GM19455 (cell line): ENCODE results near the gene HK1.
"Not testable (repeated sequence)": the region's sequence is repeated elsewhere in the genome, so short reads cannot be mapped to it uniquely, and the experiment has no call there.

Source experiments
- ATAC-seq: cut with Tn5 transposase; IDR thresholded peaks from one replicate; pipeline ENCODE4 v1.9.1; 2021; ENCODE audit not compliant: unreplicated experiment

HK1 gene

DNA sequence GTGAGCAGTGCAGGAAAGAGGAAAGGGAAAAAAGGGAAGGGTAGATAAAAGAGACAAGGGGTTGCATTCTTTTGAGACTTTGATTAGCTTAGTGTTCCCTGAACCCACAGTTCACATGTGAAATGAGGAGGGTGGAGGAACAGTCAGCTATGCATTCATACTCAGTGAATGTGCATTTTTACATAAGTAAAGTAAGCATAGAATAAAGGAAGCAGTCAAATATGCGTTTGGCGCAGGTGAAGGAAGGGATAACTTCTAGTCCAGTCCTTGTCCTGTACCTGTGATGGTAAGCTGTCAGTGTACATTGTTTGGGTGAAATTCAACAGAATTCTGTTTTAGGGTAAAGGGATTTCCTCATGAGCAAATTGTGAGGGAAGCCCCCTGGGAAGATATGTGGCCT lies 28.1 kb downstream of the HK1 start:
- no peak for ATAC-seq

- ATAC-seq = no peak
These were observed 29.1 kb downstream of the HK1 start for GRCh38 chr10:69307434-69307833.

DNA sequence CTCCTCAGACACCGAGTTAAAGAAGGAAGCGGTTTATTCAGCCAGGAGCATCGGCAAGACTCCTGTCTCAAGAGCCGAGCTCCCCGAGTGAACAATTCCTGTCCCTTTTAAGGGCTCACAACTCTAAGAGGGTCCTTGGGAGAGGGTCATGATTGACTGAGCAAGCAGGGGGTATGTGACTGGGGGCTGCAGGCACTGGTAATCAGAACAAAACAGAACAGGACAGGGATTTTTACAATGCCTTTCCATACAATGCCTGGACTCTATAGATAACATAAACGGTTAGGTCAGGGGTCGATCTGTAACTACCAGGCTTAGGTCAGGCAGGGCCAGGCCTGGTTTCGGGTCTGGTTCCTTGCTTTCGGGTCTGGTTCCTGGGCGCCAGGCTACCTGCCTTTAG lies 30.0 kb downstream of the HK1 start:
- ATAC-seq = not testable (repeated sequence)

- no peak for ATAC-seq
These were observed 33.0 kb downstream of the HK1 start for GRCh38 chr10:69311309-69311708.

DNA sequence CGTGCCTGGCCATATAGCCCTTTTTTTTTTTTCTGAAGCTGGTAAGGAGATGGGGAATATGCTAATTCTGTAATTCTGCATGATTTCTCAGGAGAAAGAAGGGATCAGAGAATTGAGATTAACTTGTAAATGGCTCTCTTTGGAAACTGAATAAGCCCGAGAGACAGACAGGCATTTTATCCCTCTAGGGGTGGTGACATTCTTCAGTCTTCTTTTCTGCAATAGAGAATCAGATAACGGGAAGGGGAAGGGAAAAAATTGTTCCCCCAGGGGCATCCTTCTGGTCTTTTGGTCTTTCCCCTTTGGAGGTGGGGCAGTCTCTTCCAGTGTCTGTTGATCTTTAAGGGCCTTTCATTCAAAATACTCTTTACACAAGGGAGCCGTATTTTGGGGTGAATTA lies 34.2 kb downstream of the HK1 start:
- no peak for ATAC-seq

- ATAC-seq = no peak
These were observed 36.8 kb downstream of the HK1 start for GRCh38 chr10:69315100-69315542.

DNA sequence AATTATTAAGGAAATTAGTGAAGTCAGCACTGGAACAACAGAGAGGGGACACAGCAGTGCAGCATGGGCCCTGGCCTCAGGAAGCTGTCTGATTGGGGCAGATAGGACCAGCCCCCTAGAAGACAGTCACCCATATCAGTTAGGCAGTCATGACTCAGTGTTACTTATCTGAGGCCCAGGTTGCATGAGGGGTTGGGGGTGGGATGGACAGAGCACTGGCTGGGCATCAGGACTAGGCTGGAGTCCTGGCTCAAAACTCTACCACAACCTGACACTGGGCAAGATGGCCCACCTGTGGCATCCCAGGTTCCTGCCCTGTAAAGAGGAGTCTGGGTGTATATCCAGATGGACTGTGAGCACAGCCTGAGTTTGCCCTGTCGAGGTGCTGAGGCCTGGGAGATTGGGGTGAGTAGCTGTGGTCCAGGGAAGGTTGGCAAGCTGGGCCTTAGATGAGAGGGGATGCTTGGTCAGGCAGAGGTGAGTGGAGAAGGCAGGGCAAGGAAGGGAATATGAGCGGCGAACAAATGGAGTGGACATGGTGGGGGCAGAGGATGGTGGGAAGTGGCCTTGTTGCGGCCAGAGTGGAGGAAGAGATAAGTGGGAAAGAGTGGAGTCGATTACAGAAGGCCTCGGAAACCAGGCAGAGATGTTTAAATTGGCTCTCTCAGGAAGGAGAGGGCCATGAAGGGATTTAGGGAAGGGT lies 37.5 kb downstream of the HK1 start:
- no peak for ATAC-seq

GRCh38 chr10:69316313-69317059 lies 38.2 kb downstream of the HK1 start:
- no peak for ATAC-seq

DNA sequence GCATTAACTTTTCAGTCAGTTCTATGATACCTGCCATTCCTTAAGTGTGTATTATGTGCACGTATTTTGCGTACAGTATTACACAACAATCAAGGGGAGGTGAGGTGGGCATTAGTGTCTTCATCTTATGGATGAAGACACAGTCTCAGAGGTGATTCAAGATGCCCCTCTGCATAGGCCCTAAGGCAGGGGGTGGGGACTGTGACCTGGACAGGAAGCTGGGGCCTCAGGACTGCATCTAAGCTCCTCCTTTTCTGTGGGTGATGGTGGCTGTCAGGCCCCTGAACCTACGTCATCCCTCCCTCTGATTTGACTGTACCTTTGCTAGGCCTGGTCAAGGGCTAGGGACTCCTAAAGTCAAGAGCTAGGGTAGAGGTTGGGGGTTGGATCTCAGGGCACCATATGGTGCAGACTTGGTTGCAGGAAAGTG lies 38.9 kb downstream of the HK1 start:
- ATAC-seq = peak; percentile 34

DNA sequence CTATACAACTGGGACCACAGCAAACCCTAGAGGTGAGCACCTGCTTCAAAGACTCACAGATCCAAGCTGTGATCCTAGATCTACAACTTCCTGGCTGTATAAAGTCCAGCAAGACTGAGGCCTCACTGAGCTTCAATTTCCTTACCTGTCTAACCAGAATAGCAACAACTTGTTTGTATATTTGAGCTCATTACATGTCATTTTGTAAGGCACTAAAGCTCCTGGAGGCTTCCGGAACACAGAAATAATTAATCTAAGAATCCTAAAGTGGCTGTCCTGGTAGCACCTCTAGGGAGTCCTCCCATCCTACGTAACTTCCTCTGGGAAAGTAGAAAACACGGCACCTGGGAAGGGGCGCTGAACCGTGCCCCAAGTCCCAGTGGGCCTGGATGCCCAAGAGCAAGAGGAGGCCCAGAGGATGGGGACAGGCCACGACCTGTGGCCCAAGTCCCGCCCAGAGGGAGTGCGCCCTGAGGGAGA lies 39.4 kb downstream of the HK1 start:
- ATAC-seq = peak; percentile 40

DNA sequence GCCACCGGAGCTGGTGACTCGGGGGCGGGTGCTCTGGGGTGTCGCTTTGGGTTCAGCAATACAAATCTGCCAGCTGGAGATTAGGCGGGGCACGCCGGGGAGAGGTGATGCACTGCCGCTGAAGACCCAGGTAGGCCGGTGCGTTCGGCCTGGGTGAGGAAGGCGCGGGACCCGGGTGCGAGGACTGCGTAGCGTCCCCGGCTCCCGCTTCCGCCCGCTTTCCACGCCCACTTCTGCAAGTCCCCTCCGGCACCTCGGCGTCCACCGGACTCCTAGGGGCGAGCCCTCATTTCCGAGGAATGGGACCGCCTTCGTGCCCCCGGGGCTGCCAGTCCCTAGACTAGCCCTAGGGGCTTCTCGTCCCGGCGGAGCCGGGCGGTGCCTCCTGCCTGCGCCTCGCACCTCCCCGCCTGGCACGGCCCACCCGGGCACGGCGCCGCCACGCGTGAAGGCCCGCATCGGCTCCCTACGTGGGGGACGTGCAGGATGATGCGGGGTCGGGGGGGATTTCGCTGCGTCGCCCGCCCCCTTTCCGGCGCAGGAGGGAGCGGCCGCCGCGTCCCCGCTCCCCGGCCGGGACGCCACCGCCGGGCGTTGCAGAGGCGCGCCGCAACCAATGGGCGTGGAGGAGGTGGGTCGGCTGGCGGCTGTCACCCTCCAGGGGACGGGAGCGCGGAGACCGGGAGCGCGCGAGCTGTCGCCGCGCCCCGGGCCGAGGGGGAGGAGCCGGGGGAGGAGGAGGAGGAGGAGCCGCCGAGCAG lies 40.0 kb downstream of the HK1 start:
- ATAC-seq = peak; percentile 77

GRCh38 chr10:69318867-69319727 lies 40.8 kb downstream of the HK1 start:
- ATAC-seq = peak; percentile 30

GRCh38 chr10:69319841-69320316 lies 41.6 kb downstream of the HK1 start:
- no peak for ATAC-seq

DNA sequence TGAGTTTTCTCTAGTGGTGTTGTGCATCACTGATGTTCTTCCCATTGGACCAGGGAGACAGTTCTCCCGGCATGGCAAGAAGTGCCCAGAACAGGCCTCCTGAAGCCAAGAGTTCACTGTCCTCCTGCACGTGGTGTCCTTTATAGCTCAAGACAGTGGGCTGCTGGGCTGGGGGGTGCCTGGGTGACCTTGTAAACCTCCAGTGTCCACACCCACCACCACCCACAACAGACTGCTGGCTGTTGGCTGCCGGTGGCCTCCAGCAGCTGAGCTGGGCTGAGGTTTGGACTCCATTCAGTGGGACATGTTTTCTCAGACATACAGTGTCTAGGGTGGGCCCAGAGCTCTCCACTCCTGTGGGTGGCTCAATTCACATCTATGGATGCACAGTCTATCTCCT lies 42.2 kb downstream of the HK1 start:
- no peak for ATAC-seq

DNA sequence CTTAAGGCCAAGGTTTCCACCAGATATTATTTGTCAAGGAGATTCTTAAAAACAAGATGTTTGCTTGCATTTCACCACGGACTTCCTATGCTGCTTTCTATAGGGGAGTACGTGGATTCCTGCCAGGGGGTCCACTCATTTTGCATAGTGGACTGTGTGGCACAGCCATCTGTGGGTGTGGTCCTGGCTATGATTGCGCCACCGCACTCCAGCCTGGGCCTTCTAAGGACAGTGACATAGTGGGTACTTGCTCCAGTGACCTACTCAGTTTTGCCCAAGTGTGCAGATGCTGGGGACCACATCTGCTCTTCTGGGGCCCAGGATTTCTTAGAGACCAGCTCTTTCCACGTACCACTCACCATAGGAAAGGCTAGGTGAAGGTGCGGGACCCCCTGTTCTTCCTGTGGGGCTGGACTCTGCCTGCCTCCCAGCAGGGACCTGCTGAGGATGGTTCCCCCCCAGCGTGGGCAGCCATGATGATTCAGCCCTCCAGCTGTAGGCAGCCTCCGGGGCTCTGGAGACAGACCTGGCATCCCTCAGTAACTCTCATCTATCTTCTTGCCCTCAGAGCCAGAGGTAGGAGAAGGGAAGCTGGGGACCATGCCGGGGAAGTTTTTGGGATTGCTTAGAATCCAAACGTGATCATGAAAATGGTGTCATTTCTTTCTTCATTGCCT lies 42.9 kb downstream of the HK1 start:
- ATAC-seq = no peak

- no peak for ATAC-seq
These were observed 43.6 kb downstream of the HK1 start for GRCh38 chr10:69321865-69322264.

GRCh38 chr10:69322346-69322745 lies 44.0 kb downstream of the HK1 start:
- ATAC-seq = not testable (repeated sequence)

- ATAC-seq = no peak
These were observed 45.3 kb downstream of the HK1 start for GRCh38 chr10:69323622-69324021.

- no peak for ATAC-seq
These were observed 46.3 kb downstream of the HK1 start for GRCh38 chr10:69324583-69324982.
